Activated T-cell treated with anti-CD3 and anti-CD28 coated beads for 24 hours (primary cell): ENCODE data around the gene SLC38A3.
A peak's percentile ranks its signal among the peaks of the same experiment; 100 is the strongest.
"Not testable (repeated sequence)": the region's sequence is repeated elsewhere in the genome, so short reads cannot be mapped to it uniquely, and the experiment has no call there.

Experiments
- DNase-seq: peaks from one replicate; pipeline ENCODE4 v3.0.0-alpha.2; 2020; ENCODE audit warnings: low read depth

The SLC38A3 gene

DNA sequence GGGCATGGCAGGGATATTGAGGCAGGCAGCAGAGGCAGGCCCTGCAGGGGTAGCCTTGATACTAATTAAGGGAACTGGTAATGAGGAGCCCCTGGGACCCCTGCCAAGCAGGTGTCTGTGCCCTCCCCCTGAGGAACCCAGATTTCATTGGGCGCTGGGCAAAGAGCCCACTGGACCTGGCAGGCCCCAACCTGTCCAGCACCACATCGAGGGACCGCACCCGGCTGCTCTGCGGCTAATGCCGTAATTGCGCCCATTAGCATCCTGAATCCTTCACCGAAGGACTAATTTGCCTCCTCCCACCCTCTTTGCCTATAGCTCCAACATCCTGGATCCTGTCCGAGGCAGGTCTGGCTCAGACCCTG, 50.2 kb downstream of the SLC38A3 start:
- no peak for DNase-seq

DNA sequence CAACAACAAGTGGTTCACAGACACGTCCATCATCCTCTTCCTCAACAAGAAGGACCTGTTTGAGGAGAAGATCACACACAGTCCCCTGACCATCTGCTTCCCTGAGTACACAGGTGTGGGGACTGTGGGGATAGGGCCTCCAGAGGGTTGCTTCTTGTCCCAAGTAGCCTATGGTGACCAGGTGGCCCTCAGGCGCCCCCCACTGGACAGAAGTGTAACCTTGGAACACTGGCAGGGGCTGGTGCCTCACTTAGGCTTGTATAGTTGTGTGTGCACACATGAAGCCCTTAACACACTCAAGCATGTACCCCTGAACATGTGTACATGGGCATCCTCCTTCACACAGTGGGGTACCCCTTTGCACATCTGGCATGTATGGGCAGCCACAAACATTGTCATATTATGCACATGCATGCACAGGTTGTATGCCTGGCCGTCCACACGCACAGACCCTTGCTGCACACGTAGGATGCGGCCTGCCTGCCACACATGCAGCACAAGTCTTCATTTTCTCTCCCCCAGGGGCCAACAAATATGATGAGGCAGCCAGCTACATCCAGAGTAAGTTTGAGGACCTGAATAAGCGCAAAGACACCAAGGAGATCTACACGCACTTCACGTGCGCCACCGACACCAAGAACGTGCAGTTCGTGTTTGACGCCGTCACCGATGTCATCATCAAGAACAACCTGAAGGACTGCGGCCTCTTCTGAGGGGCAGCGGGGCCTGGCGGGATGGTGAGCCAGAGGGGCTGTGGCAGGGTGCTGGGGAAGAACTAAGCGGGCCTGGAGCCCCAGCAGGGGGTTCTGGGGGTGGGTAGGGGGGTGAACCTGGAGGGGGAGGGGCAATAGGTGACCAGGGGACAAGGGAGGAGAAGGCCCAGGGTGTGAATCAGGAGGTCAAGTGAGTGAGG, 52.2 kb downstream of the SLC38A3 start:
- DNase-seq: no peak

DNA sequence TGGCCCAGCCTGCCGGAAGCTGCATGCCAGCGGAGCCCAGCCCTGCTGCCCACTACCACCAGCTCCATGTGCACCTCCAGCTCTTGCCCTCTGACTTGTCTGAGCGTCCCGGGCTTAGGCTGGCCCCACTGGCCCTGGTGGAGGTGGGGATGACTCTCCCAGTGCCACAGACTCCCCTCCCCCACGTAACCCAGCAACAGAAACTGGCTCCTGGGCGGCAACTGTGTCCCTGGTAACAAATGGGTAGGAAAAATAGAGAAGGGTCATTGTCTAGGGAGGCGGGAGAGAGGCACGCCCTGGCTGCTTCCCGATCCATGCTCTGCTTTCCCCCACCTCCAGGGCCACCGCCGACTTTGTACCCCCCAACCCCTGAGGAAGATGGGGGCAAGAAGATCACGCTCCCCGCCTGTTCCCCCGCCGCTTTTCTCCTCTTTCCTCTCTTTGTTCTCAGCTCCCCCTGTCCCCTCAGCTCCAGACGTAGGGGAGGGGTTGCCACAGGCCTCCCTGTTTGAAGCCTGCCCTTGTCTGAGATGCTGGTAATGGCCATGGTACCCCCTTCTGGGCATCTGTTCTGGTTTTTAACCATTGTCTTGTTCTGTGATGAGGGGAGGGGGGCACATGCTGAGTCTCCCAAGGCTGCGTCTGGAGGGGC, 53.1 kb downstream of the SLC38A3 start:
- no peak for DNase-seq

DNA sequence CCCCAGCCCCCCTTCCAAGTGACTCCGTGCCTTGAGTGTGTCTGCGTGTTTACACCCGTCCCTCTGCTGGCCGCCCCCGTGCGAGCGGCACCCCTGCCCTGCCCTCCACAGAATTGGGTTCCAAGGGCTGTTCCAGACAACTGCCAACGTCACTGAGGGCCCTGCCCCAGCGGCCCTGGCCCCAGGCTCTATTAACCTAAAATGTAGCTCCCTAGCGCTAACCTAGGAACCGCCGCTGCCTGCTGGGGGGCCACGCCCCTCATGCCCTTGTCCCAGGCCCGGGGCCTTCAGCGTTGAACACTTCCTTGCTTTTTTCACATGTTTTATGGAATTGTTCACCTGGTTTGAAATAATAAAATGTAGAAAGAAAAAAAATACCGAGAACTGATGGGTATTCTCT, 53.9 kb downstream of the SLC38A3 start:
- DNase-seq: no peak

DNA sequence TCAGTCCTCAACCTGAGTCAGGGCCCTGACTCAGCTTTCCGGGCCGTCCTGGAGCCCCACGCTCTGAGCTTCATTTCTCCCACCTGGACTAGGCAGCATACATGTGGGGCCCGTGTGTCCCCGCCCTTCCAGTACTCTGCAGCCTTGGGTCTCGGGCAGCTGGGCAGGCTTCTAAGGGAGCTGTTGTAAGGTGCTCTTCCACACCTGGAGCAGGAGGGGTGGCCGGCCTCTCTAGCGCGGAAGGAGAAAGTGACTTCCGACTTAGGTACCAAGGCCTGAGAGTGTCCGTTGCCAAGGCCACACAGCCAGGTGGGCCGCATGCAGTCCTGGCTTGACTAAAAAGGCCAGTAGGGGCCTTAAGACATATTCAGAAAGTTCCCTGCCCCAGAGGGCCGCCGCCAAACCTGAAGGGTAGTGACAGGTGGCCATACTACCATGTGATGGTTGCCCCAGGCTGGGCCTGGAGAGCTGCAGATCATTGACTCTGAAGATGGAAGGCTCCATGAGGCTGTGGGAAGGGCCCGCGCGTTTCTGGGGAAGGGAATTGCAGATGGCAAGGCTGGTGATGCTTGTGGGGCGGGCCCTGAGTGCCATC, 54.5 kb downstream of the SLC38A3 start:
- DNase-seq: no peak

DNA sequence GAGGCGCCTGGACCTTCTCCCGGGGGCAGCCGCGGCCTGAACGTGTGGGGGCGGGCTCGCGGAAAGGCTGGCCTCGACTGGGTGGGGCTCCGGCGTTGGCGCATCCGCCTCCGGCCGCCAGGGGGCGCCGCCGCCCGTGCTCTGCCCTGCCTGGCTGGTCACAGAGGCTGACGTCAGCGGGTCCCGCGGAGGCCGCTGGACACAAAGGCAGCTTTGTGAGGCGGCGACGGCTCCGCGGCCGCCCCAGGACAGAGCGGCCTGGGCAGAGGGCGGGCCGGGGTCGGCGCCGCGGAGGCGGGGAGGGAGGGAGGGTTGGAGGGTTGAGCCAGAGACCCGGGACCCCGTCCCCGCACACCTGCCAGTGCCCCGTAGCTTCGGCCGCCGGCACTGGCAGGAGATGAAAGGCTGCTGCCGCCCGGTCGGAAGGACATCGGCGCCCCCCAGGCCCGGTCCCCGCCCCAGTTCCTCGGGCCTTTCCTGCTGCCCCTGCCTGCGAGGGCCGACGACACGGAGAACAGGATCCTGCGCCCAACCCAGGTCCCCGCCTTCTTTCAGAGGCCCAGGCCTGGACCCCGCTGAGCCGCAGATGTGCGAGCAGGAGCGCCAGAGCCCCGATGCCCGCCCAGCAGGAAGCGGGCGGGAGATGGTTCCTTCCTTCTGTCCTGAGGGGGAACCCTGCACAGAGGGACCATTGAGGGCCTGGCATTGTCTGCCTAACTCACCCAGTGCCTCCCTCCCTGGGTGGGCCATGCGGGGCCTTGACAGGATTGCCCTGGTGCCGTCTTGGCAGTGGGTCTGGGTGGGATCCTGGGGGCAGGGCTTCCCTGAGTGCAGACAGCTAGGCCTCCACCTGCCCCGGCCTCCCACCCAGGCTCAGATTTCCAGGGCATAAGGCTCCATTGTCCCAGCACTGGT, 55.2 kb downstream of the SLC38A3 start:
- peak; percentile 82 for DNase-seq

DNA sequence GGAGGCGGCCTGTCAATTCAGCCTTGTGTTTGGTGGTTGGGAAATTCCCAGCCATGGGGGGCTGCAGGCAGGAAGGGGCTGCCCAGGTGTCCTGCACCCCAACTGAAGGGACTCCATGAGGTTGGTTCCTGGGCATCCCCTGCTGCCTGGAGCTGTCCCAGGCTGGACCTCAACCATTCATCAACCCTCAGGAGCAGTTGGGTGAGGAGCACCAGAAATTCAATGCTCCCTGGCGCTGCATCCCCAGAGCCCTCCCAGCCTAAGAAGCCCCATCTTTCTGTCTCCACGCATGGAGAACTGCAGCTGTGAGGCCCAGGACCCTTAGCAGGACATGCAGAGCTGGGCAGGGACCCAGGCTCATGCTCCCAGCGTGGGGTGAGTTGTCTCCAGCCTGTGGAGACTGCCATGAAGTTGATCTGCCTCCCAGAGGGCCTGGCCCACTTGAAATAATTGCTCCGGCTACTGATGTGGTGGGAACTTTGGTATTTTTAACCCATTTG, 55.9 kb downstream of the SLC38A3 start:
- no peak for DNase-seq

DNA sequence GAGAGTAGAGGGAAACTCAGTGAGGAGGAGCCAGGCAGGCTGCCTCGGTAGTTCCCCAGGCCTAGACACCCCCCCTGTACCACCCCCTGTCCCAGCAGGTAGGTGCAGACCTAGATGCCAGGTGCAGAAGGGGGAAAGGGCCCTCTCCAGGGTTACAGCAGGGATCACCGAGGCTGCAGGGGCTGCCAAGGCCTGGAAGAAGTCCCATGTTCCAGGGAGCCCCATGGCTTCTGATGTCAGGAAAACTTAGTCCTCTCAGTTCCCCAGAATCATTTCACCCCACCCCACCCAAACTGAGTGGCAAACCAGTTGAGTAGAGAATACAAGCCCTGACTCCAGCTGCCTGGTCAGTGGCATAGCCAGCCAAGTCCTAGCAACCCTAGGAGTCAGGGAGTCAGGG, 56.4 kb downstream of the SLC38A3 start:
- DNase-seq: no peak

DNA sequence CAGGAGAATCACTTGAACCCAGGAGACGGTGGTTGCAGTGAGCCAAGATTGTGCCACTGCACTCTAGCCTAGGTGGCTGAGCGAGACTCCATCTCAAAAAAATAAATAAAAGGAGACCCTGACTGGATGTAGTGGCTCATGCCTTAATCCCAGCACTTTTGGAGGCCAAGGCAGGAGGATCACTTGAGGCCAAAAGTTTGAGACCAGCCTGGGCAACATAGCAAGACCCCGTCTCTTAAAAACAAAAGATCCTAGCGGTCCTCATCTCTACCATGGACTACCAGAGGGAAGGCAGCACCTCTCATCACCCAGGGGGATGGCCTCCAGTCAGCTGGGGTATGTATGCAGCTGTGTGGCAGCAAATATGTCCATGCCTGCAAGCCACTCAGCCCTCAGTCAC, 57.1 kb downstream of the SLC38A3 start:
- not testable (repeated sequence) for DNase-seq

DNA sequence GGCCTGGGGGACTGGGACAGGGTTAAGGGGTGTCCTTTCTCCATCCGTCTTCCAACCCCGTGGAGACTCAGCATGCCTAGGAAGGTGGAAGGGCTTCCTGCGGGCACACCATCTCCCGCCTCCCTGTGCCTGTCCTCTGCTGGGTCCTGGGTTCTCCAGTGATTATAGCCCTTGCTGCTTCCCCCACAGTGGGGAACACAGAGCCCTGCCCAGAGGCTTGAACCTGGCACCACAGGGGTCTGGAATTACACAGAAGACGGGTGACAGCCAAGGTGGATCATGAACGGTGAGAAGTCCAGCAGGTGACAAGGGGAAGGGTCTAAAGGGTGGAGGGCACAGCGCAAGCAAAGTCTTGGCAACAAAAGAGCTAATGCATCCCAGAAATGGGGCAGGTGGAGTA, 57.7 kb downstream of the SLC38A3 start:
- DNase-seq: no peak

DNA sequence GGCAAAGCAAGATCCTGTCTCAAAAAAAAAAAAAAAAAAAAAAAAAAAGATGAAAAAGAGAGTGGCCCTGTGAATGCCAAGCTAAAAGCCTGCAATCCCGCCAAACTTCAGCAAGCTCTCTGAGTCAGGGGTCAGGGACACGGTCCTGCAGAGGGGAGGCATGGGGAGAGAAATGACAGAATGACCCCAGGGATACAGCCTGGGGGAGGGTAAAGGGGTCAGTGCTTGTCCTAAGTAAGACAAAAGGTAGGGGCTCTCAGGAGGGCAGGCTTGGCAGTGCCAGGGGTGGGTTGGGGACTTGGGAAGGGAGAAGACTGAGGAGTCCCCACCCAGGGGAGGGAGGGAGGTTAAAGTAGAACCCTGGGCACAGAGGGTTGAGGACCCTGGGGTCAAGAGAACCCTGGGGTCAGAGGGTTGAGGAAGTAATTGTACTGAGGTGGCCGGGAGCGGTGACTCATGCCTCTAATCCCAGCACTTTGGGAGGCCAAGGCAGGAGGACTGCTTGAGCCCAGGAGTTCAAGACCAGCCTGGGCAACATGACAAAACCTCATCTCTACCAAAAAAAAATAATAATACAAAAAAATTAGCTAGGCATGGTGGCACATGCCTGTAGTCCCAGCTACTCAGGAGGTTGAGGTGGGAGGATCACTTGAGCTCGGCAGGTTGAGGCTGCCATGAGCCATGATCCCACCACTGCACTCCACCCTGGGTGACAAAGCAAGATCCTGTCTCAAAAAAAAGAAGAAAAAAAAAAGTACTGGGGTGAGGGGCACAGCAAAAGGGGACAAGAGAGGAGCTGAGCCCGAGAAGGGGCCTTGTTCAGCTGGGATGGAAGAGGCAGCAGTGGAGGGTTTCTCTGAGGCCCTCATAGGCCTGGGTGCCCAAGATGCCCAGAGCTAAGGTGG, 58.7 kb downstream of the SLC38A3 start:
- DNase-seq: no peak

DNA sequence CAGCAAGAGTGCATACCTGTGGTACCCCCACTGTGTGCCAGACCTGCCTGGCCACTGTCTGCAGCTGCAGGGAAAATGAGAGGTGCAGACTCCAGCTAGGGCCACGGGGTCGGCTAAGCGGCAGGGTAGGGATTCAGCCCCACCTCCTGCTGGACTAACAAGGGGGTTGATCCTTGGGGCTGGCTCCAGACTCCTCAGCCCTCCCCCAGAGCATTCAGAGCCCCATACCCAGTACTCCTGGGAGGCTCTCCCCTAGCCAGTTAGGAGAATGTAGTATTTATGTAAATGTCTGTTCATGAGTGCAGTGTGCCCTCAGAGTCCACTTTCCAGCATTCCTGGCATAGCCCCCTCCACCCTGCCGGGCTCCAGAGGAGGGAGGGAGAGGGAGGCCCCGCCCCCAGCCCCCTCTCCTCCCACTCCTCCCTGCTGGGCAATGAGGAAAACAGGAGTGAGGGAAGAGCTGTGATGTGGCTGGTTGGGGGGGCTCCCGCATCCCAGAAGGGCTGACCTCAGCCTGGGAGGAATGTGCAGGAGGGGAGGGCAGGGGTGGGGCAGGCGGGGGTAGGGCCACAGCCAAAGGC, 59.4 kb downstream of the SLC38A3 start:
- no peak for DNase-seq

DNA sequence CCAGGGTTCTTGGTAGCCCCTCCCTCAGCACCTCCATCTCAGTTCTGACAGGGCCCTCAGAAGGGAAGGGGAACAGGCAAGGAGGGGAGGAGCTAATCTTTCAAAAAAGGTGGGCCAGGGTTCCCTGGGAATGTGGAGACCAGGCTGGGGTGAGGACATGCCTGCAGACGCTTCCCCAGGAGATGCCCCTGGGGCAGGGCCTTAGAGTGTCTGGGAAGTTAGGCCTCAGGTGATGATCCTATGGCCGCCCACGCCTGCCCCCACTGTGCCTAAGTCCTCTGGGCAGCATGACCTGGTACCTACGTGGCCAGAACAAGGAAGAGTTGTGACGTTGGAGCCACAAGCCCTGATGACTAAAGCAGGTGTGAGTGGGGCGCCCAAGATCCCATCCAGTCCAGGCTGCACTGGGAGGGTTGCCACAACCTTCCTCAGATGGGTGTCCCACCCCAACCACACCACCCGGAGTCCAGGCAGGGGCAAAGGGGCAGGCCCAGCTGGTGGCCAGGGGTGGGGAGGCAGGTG, 60.0 kb downstream of the SLC38A3 start:
- no peak for DNase-seq

DNA sequence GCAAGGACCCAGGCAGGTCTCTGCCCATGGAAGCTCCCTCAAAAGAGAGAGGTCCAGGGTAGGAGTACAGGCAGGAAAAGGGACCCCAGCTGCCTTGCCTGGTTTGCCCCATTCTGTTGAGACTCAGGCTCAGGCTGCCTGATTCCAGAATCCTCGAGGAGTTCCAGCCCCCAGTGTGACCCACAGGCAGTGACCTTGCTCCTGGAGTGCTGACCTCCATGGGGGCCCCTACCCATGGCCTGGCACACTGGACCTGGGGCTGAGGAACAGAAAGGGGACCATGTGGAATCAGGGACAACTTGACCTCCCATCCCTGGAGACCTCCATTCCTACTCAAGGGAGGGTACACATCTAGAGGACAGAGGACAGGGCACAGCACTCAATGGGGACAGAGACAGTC, 60.5 kb downstream of the SLC38A3 start:
- no peak for DNase-seq

DNA sequence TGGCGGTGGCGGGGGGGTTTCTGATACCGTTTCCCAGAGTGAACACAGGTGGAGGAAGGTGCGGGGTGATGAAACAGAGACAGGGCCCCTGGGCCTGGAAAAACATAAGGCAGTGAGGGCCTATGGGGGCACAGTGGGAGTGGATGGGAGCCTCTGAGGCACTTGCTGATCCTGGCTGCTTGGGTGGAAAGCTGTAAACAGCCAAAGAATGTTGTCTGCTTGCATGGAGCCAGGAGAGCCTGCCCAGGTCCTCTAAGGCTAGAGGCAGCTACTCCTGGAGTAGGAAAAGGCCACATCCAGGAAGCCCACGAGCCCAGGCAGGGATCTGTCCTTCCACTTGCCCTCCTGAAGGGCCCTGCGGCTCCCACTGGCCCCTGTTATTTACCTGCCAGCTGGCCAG, 60.9 kb downstream of the SLC38A3 start:
- no peak for DNase-seq

DNA sequence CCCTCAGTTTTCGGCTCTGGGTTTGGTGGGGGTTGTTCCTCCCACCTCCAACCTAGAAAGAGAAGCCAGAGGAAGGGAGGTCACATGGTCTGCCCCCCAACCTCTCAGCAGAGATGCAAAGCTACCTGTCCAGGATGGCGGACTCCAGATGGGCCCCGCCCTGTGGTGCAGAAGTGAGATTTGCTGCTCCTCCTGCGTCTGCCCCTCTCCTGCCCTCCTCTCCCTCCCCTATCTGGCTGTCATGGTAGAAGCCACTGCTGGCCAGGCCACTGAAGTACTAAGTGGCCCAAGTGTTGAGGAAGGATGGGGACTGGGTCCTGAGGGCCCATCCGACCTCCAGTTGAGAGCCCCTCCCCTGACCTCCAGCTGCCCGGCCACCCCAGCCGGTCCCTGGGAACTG, 61.8 kb downstream of the SLC38A3 start:
- no peak for DNase-seq

DNA sequence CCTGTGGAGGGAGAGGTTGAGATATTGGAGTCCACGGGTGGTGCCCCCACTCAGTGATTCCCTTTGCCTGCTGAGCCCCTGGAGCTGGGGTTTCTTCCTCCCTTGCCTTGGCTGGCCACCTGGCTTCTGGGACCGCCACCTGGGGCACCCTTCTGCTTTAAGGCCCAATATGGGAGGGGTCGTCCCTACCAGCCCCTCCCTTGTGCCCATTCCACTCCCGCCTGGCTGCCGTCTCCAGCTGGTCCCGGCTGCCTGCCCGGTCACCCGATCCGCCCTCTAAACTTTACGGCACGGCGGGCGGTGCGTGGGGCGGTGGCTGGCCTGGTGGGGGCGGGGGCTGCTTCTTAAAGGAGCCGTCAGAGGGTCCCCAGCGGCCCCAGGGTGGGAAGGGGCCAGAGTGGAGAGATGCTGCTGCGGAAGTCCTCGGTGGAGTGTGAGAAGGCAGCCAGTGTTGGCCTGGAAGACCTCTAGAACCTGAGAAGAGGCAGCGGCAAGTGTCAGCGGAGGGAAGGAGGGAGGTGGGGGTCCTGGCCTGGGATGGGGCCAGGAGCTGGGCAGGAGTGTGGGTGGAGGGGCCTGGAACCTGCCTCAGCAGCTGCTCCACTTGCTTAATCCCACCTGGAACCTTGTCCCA, 62.3 kb downstream of the SLC38A3 start:
- no peak for DNase-seq

DNA sequence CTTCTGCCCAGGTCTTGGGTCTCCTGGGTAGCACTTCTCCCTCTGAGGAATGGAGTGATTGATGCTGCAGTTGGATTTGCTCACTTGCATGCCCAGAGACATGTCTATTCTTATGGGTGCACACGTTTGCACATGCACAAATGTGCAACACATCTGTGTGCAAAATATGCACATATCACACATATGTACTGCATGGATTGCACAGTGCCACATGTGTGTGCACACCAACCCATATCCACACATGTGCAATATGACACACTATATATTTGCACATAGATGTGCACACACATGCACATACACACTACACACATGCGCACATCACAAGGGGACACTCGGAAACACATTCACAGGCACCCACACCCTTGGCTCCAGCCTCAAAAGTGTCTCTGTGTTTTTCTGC, 63.2 kb downstream of the SLC38A3 start:
- no peak for DNase-seq

DNA sequence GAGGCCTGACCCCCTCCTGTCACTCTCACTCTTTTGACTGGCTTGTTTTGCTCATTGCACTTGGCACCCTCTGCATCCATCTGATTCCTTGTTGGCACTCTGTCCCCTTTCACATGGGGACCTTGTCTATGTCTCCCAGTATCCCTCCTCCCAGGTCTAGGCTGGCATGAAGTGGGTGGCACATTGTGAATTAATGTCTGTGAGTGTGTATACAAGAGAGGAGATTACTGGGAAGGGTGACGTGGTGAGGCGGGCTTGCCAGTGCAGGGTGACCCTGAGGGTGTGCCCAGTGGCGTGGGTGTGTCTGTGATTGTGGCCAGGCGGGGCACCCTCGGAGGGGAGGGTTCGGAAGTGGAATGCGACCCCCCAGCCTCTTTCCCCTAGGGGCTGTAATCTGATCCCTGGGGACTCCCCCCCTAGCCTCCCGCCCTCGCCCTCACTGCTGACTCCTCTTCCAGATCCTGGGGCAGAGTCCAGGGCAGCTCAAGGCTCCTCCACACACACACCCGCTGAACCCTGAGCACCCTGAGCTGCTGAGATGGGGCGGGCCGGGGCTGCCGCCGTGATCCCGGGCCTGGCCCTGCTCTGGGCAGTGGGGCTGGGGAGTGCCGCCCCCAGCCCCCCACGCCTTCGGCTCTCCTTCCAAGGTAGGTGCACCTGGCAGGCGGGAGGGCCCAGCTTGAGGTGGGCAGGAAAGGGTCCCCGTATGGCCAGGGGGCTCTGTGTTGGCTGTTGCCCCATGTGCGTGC, 63.8 kb downstream of the SLC38A3 start, which contains the start of gene SEMA3B:
Gene SEMA3B, plus strand, starts transcription at position 445 of the 749 bp plus-strand sequence. Its CDS starts 94 bp downstream, at position 539.
- no peak for DNase-seq
